Measurements from ENCODE around the gene ENDOU. TPM values are rescaled to one million over a fixed set of nuclear protein-coding genes. Genes with fewer than 3 reads are reported as not detected.

ENDOU gene
- polyA plus RNA-seq, 2 of the 4 experiments (the other 2 are of a cell fraction) = not detected

- no peak for TF ChIP-seq CBX2 (IDR thresholded peaks at IDR 0.05; ENCODE audit: borderline replicate concordance, low read depth)
- TF ChIP-seq FOSL2 (IDR thresholded peaks at IDR 0.05) = no peak
- TF ChIP-seq FOSL2 (CRISPR knock-in tag; IDR thresholded peaks at IDR 0.05) = peak; percentile 87
- peak; percentile 90; the same call in 1 of the 2 replicates for TF ChIP-seq HMGXB4 (CRISPR knock-in tag; IDR thresholded peaks at IDR 0.05; ENCODE audit: borderline replicate concordance)
- TF ChIP-seq FOXS1 (CRISPR knock-in tag; IDR thresholded peaks at IDR 0.05) = no peak
- TF ChIP-seq MAZ (IDR thresholded peaks at IDR 0.05; ENCODE audit: borderline replicate concordance, low read depth, low read length) = no peak
- TF ChIP-seq ZSCAN20 (CRISPR knock-in tag; IDR thresholded peaks at IDR 0.05) = 0 out of 2 replicates have a peak, but pooled peaks have one; percentile 3
- TF ChIP-seq, protein P1, sequence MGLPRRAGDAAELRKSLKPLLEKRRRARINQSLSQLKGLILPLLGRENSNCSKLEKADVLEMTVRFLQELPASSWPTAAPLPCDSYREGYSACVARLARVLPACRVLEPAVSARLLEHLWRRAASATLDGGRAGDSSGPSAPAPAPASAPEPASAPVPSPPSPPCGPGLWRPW (IDR thresholded peaks at IDR 0.05) = no peak
- peak; percentile 72 to 93; a peak in 4 of 5 replicates for TF ChIP-seq JUN (IDR thresholded peaks at IDR 0.05)
- TF ChIP-seq HOXB5 (CRISPR knock-in tag; IDR thresholded peaks at IDR 0.05) = no peak
- peak; percentile 59 for TF ChIP-seq MAX (IDR thresholded peaks at IDR 0.05)
- no peak for TF ChIP-seq ZNF302 (CRISPR knock-in tag; IDR thresholded peaks at IDR 0.05)
- TF ChIP-seq KDM5A (IDR thresholded peaks at IDR 0.05) = no peak
- no peak for TF ChIP-seq RCOR1 (IDR thresholded peaks at IDR 0.05; ENCODE audit: low read depth, low read length)
- TF ChIP-seq CHD4 (IDR thresholded peaks at IDR 0.05; ENCODE audit: borderline replicate concordance) = no peak
- no peak for TF ChIP-seq CHD2 (IDR thresholded peaks at IDR 0.05; ENCODE audit: low read length, partially characterized antibody)
- no peak for TF ChIP-seq NFE2L2 (conservative IDR thresholded peaks at IDR 0.05; ENCODE audit: low read length)
Observed at GRCh38 chr12:47705566-47706425, 19.5 kb downstream of the ENDOU start, which contains the start of gene RPAP3 (continued).

DNA sequence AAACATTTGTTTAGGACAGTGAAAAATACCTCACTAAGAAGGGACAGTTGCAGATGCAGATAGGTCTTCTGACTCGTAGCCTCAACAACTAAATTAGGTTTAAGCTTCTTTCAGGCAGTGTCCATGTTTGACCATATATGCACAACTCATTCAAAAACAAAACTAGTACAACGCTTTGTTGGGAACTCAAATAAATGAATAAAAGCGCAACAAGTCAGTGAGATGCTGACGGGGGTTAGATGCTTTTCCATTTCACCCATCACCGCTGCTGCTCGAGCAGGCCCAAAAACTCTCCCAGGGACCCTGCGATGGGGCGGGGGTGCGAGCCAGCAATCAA lies 20.1 kb downstream of the ENDOU start:
- CTCF ChIA-PET = interaction anchor here (0.7 to 17.4 kb wide), 8 partner anchors 9 to 133 kb away, joined by 3 to 343 read pairs (median 4); partner anchors contain the start of gene SLC48A1
- ATAC-seq (no peak), DNase-seq (ENCODE audit: low read depth in 1 of 2, low spot score in 1 of 2) (no peak), FAIRE-seq (peak; percentile 18)
- peak overlapping the region; percentile 81 for H3K4me3 ChIP-seq
- peaks cover 21% of the 10 kb centered on the region; the same call in 2 of the 3 replicates for H3K4me1 ChIP-seq
- peak overlapping the region; percentile 97 for H3K4me2 ChIP-seq
- WGBS (ENCODE audit: missing lambda C conversion rate) = 2% methylated on average over 9 of the region's 9 CpGs
- POLR2A ChIA-PET = no interaction called here
- H3K9me3 ChIP-seq = no peaks in the 10 kb centered on the region
- H3K27ac ChIP-seq = peak overlapping the region; percentile 90 to 96
- TF ChIP-seq RARB (CRISPR knock-in tag; IDR thresholded peaks at IDR 0.05) = no peak
- TF ChIP-seq NFE2L2 (conservative IDR thresholded peaks at IDR 0.05; ENCODE audit: low read length) = no peak
- no peak for TF ChIP-seq EP300 (IDR thresholded peaks at IDR 0.05)
- no peak for TF ChIP-seq PHF8 (IDR thresholded peaks at IDR 0.05; ENCODE audit: borderline replicate concordance, low read depth)
- TF ChIP-seq, protein P2, sequence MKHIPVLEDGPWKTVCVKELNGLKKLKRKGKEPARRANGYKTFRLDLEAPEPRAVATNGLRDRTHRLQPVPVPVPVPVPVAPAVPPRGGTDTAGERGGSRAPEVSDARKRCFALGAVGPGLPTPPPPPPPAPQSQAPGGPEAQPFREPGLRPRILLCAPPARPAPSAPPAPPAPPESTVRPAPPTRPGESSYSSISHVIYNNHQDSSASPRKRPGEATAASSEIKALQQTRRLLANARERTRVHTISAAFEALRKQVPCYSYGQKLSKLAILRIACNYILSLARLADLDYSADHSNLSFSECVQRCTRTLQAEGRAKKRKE (CRISPR knock-in tag; IDR thresholded peaks at IDR 0.05; ENCODE audit: low read depth) = no peak
- no peak for TF ChIP-seq KDM5A (IDR thresholded peaks at IDR 0.05)
- no peak for TF ChIP-seq SREBF2 (IDR thresholded peaks at IDR 0.05)
- no peak for TF ChIP-seq HOXB5 (CRISPR knock-in tag; IDR thresholded peaks at IDR 0.05)
- TF ChIP-seq RCOR1 (IDR thresholded peaks at IDR 0.05; ENCODE audit: low read depth, low read length) = no peak
- TF ChIP-seq, protein P3, sequence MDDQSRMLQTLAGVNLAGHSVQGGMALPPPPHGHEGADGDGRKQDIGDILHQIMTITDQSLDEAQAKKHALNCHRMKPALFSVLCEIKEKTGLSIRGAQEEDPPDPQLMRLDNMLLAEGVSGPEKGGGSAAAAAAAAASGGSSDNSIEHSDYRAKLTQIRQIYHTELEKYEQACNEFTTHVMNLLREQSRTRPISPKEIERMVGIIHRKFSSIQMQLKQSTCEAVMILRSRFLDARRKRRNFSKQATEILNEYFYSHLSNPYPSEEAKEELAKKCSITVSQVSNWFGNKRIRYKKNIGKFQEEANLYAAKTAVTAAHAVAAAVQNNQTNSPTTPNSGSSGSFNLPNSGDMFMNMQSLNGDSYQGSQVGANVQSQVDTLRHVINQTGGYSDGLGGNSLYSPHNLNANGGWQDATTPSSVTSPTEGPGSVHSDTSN (IDR thresholded peaks at IDR 0.05) = no peak
- no peak for TF ChIP-seq BHLHE40 (IDR thresholded peaks at IDR 0.05; ENCODE audit: low read depth, low read length)
- no peak for TF ChIP-seq ZC3H11A (IDR thresholded peaks at IDR 0.05)
- TF ChIP-seq HMGXB4 (CRISPR knock-in tag; IDR thresholded peaks at IDR 0.05; ENCODE audit: borderline replicate concordance) = no peak
- TF ChIP-seq POLR2A (IDR thresholded peaks at IDR 0.05; ENCODE audit: low read length) = no peak
- no peak for TF ChIP-seq ESRRA (IDR thresholded peaks at IDR 0.05; ENCODE audit: borderline replicate concordance, low read length)
- TF ChIP-seq E2F6 (IDR thresholded peaks at IDR 0.05; ENCODE audit: borderline replicate concordance, low read depth) = no peak
- TF ChIP-seq BCL3 (IDR thresholded peaks at IDR 0.05) = no peak

Data from A549 (cell line).